ENCODE measurements around the gene DDR2.

The DDR2 gene

GRCh38 chr1:162670928-162671663 is 38.8 kb downstream of the DDR2 start:
- in situ Hi-C loops (cut with MboI; ENCODE audit: low sequenced_read_pairs): no loop called here

GRCh38 chr1:162671664-162672410 is 39.6 kb downstream of the DDR2 start:
- in situ Hi-C loops (cut with MboI; ENCODE audit: low sequenced_read_pairs): no loop called here

GRCh38 chr1:162672622-162673260 is 40.5 kb downstream of the DDR2 start:
- in situ Hi-C loops (cut with MboI; ENCODE audit: low sequenced_read_pairs): no loop called here

DNA sequence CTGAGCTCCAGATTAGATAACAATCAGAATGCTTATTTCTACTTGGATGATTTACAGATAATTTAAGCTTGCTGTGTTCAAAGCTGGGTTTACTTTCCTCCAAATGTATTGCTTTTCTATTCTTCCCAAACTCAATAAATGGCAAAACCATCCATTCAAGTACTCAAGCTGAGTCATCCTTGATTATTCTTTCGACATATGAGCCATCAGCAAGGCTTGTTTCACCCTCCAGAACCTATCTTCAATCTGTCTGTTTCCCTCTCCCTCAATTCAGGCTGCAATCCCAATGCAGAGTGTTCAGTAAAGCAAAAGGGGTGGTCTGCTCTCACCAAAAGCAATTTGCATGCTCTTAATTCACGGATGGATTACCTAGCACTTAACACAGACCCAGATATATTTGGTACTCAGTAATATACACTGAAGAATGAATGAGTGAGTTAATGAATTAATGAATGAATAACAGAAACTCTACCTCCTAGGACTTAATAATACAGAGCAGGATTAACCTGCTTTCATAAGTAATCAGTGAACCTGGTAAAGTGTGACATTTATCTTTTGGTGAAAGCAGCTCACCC is 41.9 kb downstream of the DDR2 start:
- in situ Hi-C loops (cut with MboI; ENCODE audit: low sequenced_read_pairs): no loop called here

GRCh38 chr1:162676087-162676486 is 43.8 kb downstream of the DDR2 start:
- in situ Hi-C loops (cut with MboI; ENCODE audit: low sequenced_read_pairs): no loop called here

DNA sequence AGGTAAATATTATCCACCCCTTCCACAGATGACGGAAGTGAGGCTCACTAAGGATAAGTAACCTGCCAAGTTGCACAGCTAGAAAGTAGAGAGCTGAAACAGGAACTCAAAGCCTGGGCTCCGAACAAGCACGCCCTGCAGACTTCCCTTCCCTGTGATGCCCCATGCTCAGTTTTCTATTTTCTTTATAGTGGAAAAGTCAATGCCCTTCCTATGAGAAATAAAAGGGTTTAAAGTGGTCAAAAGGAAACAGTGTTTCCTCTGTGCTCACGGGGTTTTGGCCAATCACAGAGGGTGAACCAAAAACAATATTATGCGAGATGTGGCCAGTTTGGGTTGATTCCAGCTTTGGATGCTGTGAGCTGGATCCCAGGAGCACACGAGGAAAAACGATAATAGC is 44.5 kb downstream of the DDR2 start:
- in situ Hi-C loops (cut with MboI; ENCODE audit: low sequenced_read_pairs): no loop called here

GRCh38 chr1:162677607-162678371 is 45.5 kb downstream of the DDR2 start:
- in situ Hi-C loops (cut with MboI; ENCODE audit: low sequenced_read_pairs): no loop called here

- in situ Hi-C loops (cut with MboI; ENCODE audit: low sequenced_read_pairs): no loop called here
Measured at GRCh38 chr1:162678439-162678838, 46.2 kb downstream of the DDR2 start.

DNA sequence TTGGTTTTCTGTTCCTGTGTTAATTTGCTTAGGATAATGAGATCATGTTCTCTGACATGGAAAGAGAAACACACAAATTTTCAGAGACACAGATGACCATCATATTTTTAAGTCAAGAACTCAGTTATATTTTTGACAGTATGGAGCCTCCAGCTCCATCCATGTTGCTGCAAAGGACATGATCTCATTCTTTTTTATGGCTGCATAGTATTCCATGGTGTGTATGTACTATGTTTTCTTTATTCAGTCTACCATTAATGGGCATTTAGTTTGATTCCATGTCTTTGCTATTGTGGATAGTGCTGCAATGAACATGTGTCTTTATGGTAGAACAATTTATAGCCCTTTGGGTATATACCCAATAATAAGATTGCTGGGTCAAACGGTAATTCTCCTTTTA is 47.0 kb downstream of the DDR2 start:
- in situ Hi-C loops (cut with MboI; ENCODE audit: low sequenced_read_pairs): no loop called here

GRCh38 chr1:162680419-162681121 is 48.3 kb downstream of the DDR2 start:
- in situ Hi-C loops (cut with MboI; ENCODE audit: low sequenced_read_pairs): no loop called here

DNA sequence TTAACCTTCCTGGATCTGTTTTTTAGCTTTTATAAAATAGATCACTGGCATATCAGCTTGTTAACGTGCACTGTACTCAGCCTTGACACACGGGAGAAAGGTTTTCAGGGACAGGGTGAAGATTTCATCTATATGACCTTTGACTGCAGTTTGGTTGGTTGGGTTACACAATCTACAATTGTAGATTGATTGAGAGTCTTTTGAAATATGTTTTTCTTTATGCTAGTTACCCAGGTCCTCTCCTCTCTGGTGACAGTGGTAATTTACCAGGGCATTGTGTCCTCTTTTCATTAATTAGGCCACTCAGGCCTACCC is 48.8 kb downstream of the DDR2 start:
- in situ Hi-C loops (cut with MboI; ENCODE audit: low sequenced_read_pairs): no loop called here

GRCh38 chr1:162682013-162682419 is 49.8 kb downstream of the DDR2 start:
- in situ Hi-C loops (cut with MboI; ENCODE audit: low sequenced_read_pairs): no loop called here

DNA sequence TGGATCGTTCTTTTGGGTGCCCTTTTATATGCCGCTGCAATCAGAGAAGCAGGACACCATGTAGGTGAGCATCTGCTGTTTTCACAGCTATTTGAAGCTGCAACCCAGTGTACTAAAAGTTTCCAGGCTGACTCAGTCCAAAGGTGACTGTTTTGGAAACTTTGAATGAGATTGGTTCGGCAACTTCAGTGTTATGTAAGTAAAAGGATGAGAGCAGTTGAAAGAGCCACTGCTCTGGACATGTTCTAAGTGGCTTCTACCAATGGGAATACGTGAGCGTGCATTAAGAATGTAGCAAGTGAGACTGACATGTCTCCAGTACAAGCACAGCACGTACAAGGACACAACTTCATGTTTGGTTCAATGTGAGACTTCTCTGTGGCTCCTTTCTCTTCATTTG is 55.6 kb downstream of the DDR2 start:
- in situ Hi-C loops (cut with MboI; ENCODE audit: low sequenced_read_pairs): no loop called here

DNA sequence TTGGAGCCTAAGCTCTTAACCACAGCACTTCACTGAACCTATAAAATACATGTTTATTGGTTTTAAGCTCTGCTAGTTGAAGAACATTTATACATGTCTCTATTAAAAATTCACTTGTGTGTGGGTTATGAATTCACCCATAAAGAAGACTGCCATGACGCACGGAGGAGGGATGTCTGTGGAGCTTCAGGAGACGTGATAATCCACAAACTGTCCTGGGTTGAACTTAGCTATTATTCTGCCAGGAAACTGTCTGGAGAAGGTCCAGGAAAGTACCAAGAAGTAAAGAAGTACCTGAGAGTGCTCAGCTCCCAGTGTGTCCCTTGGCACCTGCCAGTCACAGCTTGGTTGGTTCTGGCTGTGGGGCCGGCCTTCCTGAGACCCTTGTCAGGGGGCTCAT is 56.3 kb downstream of the DDR2 start:
- in situ Hi-C loops (cut with MboI; ENCODE audit: low sequenced_read_pairs): no loop called here

DNA sequence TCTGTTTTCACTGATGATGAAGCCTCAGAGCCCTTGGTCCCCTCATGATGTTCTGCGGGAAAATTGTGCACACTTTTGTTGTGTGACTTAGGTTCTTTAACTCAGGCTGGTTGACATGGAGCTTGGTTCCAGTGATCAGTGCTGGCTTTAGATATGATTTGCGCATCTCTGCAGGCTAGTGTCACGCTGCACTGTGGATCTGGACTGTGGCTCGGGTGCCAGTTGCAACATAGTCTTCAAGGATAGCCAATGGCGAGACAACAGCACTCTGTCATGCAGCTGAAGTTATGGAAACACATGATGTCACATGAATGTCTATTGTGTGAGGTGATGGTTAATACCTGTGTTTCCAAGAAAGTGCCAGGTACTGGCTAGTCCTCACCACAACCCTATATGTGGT is 56.7 kb downstream of the DDR2 start:
- in situ Hi-C loops (cut with MboI; ENCODE audit: low sequenced_read_pairs): no loop called here

DNA sequence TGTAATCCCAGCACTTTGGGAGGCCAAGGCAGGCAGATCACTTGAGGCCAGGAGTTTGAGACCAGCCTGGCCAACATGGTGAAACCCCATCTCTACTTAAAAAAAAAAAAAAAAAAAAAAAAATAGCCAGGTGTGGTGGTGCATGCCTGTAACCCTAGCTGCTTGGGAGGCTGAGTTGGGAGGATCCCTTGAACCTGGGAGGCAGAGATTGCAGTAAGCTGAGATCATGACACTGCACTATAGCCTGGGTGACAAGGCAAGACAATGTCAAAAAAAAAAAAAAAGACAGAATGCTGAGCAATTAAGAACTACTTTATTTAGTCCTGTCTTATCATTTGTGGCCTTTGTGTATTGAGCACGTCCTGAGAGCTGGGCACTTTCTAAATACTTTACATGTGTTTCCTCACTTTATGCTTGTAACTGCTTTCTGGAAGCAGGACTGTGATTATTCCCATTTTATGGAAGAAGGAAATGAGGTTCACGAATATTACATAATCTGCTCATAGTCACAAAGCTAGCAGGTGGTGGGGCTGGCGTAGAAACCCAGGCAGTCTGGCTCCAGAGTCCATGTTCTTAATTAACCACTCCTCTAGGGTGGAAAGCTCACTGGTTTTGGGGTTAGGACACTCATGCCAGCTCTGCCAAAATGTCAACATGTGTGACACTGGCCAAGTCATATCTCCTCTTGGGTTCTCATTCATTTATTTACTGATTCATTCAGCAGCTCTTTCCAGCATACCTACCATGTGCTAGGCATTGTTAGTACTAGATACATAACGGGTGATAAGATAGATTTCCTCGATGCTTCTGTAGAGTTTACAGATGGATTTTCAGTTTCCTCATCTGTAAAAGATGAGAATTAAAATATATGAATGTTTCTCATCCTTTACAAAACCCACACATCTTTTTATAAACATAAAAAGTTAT is 57.7 kb downstream of the DDR2 start:
- in situ Hi-C loops (cut with MboI; ENCODE audit: low sequenced_read_pairs): no loop called here

DNA sequence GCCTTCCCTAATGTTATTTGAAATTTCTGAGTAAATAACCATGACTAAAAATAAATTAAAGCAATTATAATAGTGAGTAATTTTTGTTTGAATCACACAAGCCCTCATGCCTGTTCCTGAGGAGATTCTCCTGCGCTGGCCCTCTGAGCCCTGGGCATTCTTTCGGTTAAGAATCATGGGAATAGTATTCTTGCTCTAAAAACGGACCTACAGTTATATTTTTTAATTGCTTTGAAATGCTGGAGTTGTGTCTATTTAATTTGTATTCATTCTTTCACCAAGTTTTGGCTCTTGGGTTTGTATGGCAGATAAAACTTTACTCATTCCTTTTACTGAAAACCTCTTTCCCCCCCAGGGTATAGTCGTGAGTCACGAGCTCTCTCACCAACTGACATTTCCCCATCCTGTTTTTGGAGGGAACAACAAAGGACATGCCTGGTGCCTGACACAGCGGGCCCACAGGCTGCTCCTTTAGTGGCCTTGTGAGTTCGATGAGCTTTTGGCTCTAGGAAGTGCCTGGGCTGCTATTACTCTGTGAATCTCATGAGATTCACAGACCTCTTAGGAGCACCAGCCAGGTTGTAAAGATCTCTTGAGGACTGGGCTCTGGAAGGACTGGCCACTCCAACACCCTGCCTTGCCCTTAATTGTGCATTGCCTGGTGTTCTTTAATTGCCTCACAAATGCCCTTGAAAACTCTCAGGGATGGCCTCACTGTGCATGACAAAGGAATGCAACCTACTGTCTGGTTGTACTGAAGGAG is 58.6 kb downstream of the DDR2 start:
- in situ Hi-C loops (cut with MboI; ENCODE audit: low sequenced_read_pairs): no loop called here

- in situ Hi-C loops (cut with MboI; ENCODE audit: low sequenced_read_pairs): no loop called here
Measured at GRCh38 chr1:162691999-162692575, 59.8 kb downstream of the DDR2 start.
